ENCODE data around the gene SERTAD3. TPM values are rescaled to one million over a fixed set of nuclear protein-coding genes. Genes with fewer than 3 reads are reported as not detected.

Gene SERTAD3
- polyA plus RNA-seq, 1 of the 3 experiments (the other 2 are of a cell fraction) = 11.3 TPM

- H3K4me2 ChIP-seq = no peak overlapping the region
- no peak overlapping the region for H3K27ac ChIP-seq (ENCODE audit: low read depth in 2 of 2, low read length in 1 of 2)
- 70% methylated on average over 8 of the region's 8 CpGs for WGBS (ENCODE audit: low lambda C conversion rate)
- H3F3A ChIP-seq (replicated peaks; ENCODE audit: insufficient read depth) = no peaks in the 10 kb centered on the region
- no peaks in the 10 kb centered on the region for H3K27me3 ChIP-seq (ENCODE audit: insufficient read depth)
- POLR2A ChIA-PET = no interaction called here
- no peak overlapping the region for H3K9ac ChIP-seq
- CTCF ChIA-PET = no interaction called here
- no peaks in the 10 kb centered on the region for H3K79me2 ChIP-seq (ENCODE audit: insufficient read depth)
- no peaks in the 10 kb centered on the region for H4K20me1 ChIP-seq (ENCODE audit: insufficient read depth)
- H3K36me3 ChIP-seq (replicated peaks in 1 of 2; ENCODE audit: control insufficient read depth in 1 of 2, insufficient read depth in 2 of 2, low read length in 1 of 2) = no peaks in the 10 kb centered on the region
- H3K4me3 ChIP-seq (ENCODE audit: low read depth in 2 of 2, low read length in 1 of 2) = no peak overlapping the region
- H3K9me3 ChIP-seq = no peaks in the 10 kb centered on the region
- no peak for TF ChIP-seq TAF1 (IDR thresholded peaks at IDR 0.05; ENCODE audit: borderline replicate concordance, low read depth, low read length)
- TF ChIP-seq FOXM1 (IDR thresholded peaks at IDR 0.05; ENCODE audit: low read depth) = no peak
- TF ChIP-seq ZBTB33 (IDR thresholded peaks at IDR 0.05; ENCODE audit: borderline replicate concordance, low read depth) = no peak
- TF ChIP-seq FOSL2 (IDR thresholded peaks at IDR 0.05; ENCODE audit: borderline replicate concordance, low read depth) = no peak
- no peak for TF ChIP-seq SMC3 (IDR thresholded peaks at IDR 0.05; ENCODE audit: low read depth, low read length)
- no peak for TF ChIP-seq RXRA (IDR thresholded peaks at IDR 0.05; ENCODE audit: borderline replicate concordance, low read depth)
- TF ChIP-seq, protein P1, sequence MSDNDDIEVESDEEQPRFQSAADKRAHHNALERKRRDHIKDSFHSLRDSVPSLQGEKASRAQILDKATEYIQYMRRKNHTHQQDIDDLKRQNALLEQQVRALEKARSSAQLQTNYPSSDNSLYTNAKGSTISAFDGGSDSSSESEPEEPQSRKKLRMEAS (IDR thresholded peaks at IDR 0.05; ENCODE audit: low read depth) = no peak
- TF ChIP-seq EZH2phosphoT487 (IDR thresholded peaks at IDR 0.05; ENCODE audit: borderline replicate concordance, low read depth) = no peak
- no peak for TF ChIP-seq USF2 (IDR thresholded peaks at IDR 0.05; ENCODE audit: borderline replicate concordance, low read depth, low read length)
- no peak for TF ChIP-seq JUND (IDR thresholded peaks at IDR 0.05)
- TF ChIP-seq RCOR1 (IDR thresholded peaks at IDR 0.05; ENCODE audit: low read length) = no peak
- TF ChIP-seq MEF2A (IDR thresholded peaks at IDR 0.05; ENCODE audit: borderline replicate concordance, low read depth) = no peak
- TF ChIP-seq REST (IDR thresholded peaks at IDR 0.05; ENCODE audit: low read depth, low read length) = no peak
- TF ChIP-seq SIN3A (IDR thresholded peaks at IDR 0.05; ENCODE audit: borderline replicate concordance, low read depth, low read length) = no peak
- TF ChIP-seq ELF1 (IDR thresholded peaks at IDR 0.05) = no peak
- TF ChIP-seq NFIC (IDR thresholded peaks at IDR 0.05; ENCODE audit: borderline replicate concordance) = no peak
- H2AFZ ChIP-seq (ENCODE audit: low read depth) = no peak overlapping the region
- H3K4me1 ChIP-seq (ENCODE audit: control insufficient read depth in 1 of 2, insufficient read depth in 2 of 2, low read depth in 1 of 2, low read length in 1 of 2) = no peaks in the 10 kb centered on the region
- no peak for DNase-seq
- H3K9me2 ChIP-seq = no peaks in the 10 kb centered on the region
Observed at GRCh38 chr19:40392123-40392522, 52.0 kb downstream of the SERTAD3 start.

Small RNAs within 50 kb of the gene (small RNA-seq; reads per million reads assigned to genes)
- gene RF00017 = 0 reads per million in 7 experiments

Other genes with a start within 250 kb of the SERTAD3 start
- 0.30 and 0.52 TPM in 2 replicates for gene TTC9B, start 226.0 kb downstream of the SERTAD3 start, polyA plus RNA-seq (2012; rRNA removed)
- 0.08 and 0.21 TPM in 2 replicates for gene CCNP, start 217.6 kb downstream of the SERTAD3 start, polyA plus RNA-seq (2012; rRNA removed)
- 99.8 and 107 TPM in 2 replicates for gene AKT2, start 159.0 kb downstream of the SERTAD3 start, polyA plus RNA-seq (2012; rRNA removed)
- 13.9 and 17.2 TPM in 2 replicates for gene C19orf47, start 95.9 kb downstream of the SERTAD3 start, polyA plus RNA-seq (2012; rRNA removed)
- gene PLD3, start 95.6 kb downstream of the SERTAD3 start, polyA plus RNA-seq (2012; rRNA removed) = 449 and 511 TPM in 2 replicates
- gene HIPK4, start 54.2 kb downstream of the SERTAD3 start, polyA plus RNA-seq (2012; rRNA removed) = 0.13 and 0.23 TPM in 2 replicates
- gene PRX, start 31.0 kb downstream of the SERTAD3 start, polyA plus RNA-seq (2012; rRNA removed) = 2.2 TPM in 2 replicates
- 7.1 and 10.4 TPM in 2 replicates for gene SERTAD1, start 18.3 kb downstream of the SERTAD3 start, polyA plus RNA-seq (2012; rRNA removed)
- 69.7 and 85.9 TPM in 2 replicates for gene BLVRB, start 21.4 kb upstream of the SERTAD3 start, polyA plus RNA-seq (2012; rRNA removed)
- gene SPTBN4, start 22.7 kb upstream of the SERTAD3 start, polyA plus RNA-seq (2012; rRNA removed) = 2.8 and 3.1 TPM in 2 replicates
- gene SHKBP1, start 132.5 kb upstream of the SERTAD3 start, polyA plus RNA-seq (2012; rRNA removed) = 49.1 and 62.7 TPM in 2 replicates
- gene LTBP4, start 157.0 kb upstream of the SERTAD3 start, polyA plus RNA-seq (2012; rRNA removed) = 15.9 and 24.8 TPM in 2 replicates
- 38.8 and 54.6 TPM in 2 replicates for gene NUMBL, start 246.3 kb upstream of the SERTAD3 start, polyA plus RNA-seq (2012; rRNA removed)

Measured in SK-N-SH (cell line).